GM21447 (cell line): ENCODE results near the gene CAV2.
A peak's percentile ranks its signal among the peaks of the same experiment; 100 is the strongest.

Experiments
- ATAC-seq: cut with Tn5 transposase; IDR thresholded peaks from one replicate; pipeline ENCODE4 v1.9.1; 2021; ENCODE audit not compliant: unreplicated experiment

CAV2 gene

DNA sequence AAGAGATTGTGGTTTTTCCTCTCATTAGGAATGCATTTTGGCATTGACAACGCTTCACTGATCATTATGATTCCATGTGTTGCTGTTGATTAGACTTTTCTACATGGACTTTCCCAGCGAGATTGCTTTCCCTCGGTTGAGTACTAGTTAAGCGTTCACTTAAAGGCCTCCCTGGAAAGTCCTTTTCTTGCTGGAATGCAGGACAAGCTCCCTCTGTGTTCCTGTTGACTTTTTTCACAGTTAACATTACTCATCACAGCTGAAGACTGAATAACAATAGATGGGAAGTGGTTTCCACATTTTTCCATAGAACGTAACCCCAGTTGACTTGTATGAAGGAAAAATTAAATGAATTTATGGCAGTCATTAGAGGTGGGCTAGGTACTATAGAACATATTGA is 22.7 kb downstream of the CAV2 start:
- ATAC-seq: no peak

DNA sequence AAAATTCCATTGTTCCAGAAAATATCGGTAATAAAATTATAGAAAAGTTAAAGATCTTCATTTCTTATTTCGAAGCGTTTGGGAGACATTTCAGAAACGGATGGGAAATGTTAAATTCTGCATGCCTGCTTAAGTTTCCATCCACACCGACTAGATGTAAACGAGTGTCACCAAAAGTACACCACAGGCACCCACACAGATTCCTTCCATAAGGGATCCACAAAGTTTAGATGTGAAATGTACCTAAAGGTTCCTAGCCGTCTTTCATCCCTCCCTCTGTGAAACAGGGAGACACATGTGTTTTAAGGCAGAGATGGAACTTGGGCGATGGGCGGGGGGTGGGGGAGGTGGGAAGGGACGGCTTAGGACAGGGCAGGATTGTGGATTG is 24.7 kb downstream of the CAV2 start:
- no peak for ATAC-seq

DNA sequence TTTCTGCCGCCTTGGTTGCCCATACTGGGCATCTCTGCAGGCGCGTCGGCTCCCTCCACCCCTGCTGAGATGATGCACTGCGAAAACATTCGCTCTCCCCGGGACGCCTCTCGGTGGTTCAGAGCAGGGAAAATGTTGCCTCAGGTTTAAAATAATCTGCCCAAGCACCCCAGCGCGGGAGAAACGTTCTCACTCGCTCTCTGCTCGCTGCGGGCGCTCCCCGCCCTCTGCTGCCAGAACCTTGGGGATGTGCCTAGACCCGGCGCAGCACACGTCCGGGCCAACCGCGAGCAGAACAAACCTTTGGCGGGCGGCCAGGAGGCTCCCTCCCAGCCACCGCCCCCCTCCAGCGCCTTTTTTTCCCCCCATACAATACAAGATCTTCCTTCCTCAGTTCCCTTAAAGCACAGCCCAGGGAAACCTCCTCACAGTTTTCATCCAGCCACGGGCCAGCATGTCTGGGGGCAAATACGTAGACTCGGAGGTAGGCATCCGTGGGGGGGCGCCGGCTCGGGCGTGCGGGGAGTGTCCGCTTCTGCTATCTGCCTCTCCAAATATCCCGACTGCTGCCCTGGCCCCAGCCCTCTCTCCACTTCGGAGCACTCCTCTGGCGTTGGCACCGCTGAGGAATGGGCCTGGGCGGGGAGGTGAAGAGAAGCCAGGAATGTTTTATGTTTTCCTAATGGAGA is 25.2 kb downstream of the CAV2 start, which contains the start of gene CAV1:
CAV1 (plus strand) TSS at position 428 of the 689 bp plus-strand sequence; CDS start at position 455, 27 bp downstream.
- peak; percentile 22 for ATAC-seq

DNA sequence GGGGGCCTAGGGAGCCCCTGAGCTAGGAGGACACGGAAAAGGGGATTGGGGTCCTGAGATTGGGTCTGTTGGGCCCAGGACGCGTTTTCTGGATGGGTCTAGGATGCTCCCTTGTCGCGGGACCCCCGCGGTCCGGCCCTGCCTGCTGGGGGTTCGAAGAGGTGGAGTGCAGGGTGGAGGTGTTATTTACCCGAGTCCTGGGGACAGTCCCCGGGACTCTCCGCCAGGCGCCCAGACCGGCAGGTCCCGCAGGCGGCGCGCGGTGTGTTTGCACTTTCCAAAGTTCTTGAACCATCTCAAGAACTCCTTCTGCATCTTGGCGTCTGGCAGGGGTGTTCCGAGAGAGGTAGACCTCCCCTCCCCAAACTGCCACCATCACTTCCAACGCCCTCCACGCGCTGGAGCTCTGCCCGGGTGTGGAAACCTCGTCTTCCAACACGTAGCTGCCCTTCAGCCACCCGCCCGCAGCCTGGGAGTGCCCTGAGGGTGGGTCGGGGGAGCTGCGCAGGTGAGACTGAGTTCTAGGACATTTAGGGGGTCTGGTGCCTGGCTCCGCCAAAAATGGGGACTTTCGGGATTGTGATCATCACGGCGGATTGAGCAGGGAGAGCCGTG is 25.9 kb downstream of the CAV2 start:
- peak; percentile 48 for ATAC-seq

DNA sequence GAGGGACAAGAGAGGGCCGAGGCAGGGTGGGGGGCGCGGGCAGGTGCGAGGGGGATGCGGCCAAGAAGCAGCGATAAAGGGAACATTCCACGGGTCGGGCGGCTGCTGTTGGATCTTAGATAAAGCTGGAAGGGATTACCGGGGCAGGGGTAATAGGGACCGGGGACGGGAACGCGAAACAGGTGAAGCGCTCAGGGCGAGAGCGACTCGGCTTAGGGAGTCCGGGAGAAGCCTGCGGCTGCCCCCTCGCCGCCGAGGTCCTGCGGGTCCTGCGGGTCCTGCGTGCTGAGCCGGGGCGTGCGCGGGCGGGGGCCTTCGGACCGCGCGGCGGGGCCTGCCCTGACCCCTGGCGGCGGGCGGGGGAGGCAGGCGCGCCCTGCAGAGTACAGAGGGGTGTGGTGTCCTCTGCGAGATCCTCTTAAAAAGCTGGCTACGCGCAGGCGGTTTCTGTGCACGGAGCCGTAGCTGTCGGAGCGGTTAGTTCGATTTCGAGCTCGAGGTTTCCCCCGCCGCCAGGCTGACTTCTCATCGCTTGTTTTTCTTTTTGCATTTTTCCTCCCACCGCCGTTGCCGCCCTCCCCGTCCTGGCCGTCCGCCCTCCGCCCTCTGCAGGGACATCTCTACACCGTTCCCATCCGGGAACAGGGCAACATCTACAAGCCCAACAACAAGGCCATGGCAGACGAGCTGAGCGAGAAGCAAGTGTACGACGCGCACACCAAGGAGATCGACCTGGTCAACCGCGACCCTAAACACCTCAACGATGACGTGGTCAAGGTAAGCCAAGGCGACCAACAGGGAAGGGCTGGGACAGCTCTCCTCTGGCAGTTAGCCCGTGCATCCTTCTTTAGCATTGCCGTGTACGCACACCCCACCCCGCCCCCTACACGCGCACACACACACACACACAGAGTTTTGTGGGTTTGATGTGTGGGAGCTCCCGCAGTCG is 26.6 kb downstream of the CAV2 start:
- ATAC-seq: peak; percentile 83

DNA sequence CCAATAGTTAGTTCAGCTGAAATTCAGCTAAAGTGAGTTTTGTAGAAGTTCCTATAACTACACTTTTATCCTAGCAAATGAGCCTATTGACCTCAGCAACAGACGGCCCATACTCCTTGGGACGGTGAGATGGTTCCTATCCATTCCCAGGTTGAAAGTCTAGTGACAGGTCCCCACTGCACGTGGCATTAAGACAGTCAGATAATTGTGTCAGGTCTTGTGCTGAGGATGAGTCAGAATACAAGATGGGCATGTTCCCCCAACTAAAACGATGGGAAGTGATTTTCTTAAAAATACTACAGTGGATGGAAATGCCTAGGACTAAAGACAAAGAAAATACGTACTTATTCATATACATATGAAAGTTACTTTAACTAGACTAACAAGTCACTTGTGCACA is 27.4 kb downstream of the CAV2 start:
- no peak for ATAC-seq

DNA sequence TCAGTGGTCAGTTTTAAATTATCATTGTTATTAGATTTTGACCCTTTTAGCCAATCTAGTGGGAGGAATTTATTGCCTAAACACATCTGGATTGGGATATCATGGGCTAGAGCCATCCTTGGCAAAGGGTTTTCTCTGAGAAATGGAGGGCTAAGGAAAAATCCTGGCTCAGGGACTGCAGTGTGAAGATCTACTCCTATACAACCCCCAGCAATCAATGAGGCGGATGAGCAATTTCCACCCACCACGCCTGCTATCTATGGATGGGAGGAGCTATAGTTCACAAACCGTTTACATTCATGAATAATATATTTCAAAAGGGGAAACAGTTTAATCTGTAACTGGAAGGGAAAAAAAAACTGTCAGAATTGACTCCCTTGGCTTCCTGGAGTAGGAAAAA is 28.0 kb downstream of the CAV2 start:
- no peak for ATAC-seq

DNA sequence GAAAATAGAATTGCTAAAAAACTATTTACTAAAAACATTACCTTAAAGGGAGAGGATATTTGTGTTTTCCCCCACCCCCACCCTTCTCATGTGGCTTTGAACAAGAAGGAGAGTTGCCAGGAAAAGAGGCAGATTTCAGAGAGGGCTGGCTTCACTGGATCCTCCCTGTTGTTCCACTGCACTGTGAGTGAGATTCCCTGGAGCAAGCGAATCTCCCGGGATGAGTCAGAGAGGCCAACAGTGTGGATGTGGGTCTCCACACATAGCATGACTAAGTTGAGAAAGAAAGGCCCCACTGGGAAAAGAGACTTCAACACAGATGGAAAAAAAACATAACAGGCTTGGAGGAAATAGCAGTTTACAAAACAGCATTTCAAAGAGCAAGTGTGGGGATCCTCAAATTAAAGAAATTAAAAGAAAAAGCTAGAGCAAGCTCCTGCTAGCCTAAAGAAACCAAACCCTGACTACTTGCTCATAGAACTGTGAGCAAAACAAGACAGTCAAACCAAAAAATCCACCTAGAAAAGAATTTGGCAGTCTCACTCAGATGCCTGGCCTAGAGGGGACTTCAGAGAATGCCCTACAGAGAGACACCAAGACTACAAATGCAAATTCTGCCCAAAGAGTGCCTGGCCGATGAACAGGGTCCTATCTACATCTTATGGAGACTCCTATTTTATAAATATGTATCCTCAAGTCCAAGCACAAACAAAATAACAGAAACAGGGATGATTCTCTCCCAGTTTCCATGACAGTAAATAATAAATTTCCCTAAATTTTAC is 28.7 kb downstream of the CAV2 start:
- no peak for ATAC-seq

DNA sequence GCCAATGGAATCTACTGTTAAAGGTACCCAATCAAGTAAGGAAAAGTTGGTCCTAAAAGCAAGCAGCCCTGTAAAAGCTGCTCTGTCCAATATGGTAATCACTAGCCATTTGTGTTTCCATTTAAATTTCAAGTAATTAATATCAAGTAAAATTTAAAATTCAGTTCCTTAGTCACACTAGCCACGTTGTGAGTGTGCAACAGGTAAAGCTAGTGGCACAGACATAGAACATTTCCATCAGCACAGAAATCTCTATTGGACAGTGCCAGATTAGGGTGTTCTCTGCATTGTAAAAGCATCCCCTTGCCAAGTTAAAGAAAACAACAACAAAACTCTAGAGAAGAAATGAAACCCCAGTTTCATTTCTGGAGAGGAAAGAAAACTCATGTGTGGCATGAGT is 29.7 kb downstream of the CAV2 start:
- no peak for ATAC-seq

DNA sequence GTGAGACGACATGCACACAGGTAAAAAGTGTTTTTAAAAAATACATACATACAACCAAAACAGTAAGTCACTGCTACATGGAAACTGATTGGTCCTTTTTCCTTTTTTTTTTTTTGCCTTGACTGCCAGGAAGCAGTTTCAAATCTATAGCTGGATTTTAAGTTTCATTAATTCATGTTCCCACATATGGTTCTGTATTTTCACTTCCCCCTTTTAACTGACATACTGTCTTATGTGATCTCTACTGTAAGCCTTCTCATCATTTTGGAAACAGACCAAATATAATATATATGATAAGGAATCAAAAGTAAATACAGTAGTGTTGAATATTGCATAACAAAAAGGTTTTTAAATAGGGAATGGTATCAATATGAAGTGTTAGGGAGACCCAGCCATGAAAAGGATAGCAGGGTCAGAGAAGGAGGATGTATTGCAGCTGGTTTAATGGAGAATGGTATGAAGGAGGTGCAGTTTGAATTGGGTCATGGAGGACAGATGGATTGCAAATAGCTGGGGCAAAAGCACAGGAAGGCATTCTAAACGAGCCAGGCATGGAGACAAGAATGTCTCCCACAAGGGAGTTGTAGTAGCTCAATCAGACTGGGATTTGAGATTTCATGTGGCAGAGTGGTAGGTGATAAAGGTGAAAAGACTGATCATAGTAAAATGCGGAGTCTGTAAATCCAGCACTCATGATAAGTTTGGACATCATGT is 30.7 kb downstream of the CAV2 start:
- no peak for ATAC-seq

DNA sequence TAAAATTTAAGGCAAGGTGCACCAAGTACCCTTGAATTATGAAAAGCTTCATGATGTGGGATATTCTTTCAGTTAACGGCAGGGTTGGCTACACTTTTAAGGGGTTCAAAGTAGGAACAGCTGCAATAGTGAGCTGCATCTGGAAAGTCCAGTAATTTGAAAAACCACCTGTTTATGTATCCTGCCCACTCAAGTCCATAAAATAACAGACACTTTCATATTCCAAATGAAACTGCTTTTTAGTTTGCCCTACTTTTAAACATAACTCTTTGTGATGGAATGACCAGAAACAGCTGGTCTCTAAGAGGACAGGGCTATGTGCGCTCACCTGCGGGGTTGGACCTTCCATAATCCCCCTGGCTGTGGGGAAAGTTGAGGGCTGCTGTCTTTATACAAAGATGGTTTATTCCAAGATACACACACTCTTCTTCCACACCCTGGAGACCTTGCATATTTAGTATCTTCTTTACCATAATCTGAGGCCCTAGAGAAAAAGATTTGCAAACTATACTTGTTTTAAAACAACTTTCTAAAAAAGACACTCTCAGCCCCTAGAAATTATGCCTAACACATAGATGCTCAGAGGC is 32.7 kb downstream of the CAV2 start:
- no peak for ATAC-seq

DNA sequence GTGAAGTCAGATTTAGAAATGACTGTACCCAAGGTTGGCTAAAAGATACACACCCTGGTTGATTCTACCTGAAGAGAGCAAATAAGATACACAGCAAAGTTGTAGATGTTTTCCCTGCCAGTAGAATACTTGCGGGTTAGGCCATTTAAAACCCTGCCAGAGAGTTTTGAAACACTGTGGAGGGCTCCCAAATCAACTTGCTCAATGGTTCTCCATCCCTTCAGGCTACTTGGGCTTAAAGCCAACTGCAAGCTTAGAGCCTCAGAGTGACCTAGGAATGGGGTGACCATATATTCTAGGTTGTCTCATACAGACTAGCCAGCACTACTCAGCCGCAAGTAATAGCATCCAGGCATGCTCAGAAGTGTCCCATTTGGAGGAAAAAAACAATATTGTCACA is 35.3 kb downstream of the CAV2 start:
- no peak for ATAC-seq

DNA sequence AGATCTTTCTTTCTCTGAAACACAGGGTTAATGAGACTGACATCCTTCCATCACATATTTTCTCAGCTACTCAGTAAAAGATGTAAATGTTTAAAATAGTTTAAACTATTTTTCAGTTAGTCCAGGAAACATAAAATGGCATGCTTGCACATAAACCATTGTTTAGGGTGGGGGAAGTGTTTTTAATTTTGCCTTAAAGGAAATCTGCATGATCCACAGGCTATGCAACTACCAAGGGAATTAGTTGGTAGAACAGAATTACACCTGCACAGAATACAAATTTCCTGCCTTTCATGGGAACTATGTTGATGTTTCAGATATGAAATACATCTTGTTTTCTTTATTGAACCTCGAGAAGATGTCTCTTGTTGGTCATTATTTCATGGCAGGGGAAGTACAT is 35.9 kb downstream of the CAV2 start:
- no peak for ATAC-seq

DNA sequence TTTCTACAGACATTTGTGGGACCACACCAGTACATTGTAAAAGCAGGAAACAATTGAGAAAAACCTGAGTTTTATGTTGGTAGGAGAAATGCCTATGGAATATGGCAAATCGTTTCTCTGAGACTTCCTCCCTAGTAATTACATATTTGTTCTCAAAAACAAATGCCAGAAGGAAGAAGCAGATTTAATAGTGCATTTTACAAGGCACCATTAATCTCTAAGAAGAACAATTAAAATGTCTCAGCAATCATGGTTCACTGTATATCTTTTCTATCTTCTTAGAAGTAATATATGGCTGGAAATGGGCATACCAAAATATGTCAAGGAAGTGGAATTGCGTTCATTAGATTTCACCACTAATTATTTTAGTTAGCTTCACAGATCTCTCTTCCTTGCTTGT is 38.6 kb downstream of the CAV2 start:
- no peak for ATAC-seq

DNA sequence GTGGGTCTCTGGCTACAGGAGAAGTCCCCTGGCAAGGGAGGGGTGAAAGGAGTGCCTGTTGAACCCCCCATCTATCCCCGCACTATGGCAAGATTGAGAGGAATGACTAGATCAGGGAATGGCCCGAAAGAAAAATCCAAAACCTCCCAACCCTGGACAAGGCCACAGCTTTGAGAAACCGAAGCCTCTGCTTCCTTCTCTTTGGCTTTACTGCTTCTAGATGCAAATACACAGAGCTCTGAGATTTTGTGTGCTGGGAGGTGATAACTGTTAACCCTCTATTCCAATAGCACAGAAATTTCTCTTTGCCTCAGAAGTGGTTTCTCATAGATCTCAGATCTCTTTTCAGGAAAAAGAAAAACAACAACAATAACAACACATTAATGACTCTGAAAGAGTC is 40.3 kb downstream of the CAV2 start:
- ATAC-seq: no peak

DNA sequence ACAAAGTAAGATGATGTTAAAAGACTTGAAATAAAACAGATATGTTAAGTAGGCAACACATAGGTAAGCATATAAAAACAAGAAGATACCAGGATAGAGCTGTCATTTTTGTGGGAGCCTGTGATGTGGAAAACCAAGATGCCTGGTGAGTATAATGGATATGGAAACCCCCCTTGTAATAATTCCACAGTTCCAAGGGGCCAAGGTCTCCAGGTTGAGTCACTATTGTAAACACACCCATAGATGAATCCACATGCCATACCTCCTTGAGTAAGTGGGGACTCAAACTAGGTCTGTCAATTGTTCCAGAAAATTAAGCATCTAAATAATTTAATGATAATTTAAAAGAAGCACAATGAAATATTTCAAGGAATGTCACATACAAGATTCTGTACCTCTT is 41.2 kb downstream of the CAV2 start:
- no peak for ATAC-seq

DNA sequence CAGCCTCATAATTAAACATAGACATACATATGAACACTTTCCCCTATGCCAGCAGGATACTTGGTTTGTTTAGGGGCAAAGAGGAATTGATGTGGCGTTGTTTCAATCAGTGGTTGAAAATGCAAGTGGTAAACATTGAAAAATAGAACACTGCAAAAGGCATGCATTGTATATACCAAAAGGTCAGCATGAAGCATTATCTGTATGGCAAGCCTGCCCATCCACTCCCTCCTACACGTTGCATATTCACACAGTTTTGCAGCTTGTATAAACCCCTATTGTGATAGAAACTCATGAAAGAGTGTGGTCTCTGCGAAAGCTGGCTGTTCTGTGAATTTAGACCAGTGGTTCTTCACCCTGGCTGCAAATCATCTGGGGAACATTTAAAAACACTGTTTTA is 42.4 kb downstream of the CAV2 start:
- ATAC-seq: no peak

DNA sequence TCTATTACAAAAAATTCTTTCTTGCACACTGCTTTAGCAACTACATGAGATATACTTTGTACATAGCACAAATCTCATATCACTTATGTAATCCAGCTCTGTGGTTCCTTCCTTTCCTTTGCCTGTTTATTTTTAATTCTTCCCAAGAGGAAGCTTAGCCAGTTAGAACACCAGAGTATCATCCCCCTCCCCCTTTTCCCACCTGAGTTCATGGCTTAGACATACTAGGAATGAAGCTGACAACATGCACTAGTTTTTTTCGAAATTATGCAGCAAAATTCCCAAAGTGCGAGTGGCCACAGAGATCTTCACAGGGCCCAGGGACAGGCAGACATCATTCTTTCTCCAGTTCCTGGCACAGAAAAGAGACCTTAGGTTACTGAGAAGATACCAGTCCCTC is 43.1 kb downstream of the CAV2 start:
- no peak for ATAC-seq

DNA sequence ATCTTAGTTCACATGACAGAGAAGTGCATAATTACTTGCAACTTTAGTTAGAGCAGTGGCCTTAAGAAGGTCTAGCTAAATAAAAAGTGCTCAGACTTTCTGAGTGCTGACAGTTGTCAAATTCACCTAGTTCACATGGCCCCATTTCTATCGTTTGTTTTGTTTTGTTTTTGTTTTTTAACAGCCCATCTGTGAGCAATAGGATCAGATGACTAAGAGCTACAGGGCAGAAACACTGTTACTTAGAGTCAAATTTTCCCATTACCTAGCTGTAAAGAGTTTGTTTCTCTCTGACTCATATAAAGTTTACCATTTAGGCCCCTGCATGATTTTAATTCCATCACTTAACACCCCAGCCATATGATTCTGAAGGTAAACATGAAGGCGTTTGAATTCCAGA is 44.1 kb downstream of the CAV2 start:
- no peak for ATAC-seq

DNA sequence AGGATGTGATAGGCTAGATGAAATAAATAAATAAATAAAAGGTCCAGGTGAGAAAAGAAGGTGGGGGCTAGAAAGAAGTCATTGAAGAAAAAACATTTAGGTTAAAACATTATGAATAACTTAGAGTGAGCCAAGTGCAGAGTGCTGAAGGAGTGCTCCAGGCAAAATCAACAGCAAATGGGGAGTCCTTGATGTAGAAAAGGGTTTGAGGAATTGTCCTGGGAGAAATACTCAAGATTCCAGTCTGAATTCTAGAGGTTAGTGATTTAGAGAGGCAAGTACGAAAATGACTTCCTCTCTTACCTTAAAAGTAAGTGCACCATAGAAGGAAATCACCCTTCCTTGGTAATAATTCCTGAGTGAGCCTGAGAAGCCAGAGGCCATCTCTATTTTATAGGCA is 44.9 kb downstream of the CAV2 start:
- no peak for ATAC-seq
